GM12878 (cell line): ENCODE measurements around the gene MGAT3.

ENCODE experiments used
- BHLHE40 ChIP-seq, 2 experiments: fragments of 450-650 bp in 1 of 2; IDR thresholded peaks; 2 replicates each; pipeline ENCODE4 v1.6.1; 2011 to 2017; ENCODE audit warnings: low read depth in 2 of 2, borderline replicate concordance in 1 of 2, improper control_type of control experiment in 1 of 2, low read length in 1 of 2, mild to moderate bottlenecking in 1 of 2
- CBX5 ChIP-seq: sonication (generic); IDR thresholded peaks from 2 replicates; pipeline ENCODE4 v1.6.1; 2016; ENCODE audit warnings: low read depth, moderate library complexity, mild to moderate bottlenecking, inconsistent platforms
- EP300 ChIP-seq, 2 experiments: fragments of 150-350 bp in 1 of 2; IDR thresholded peaks; 2 replicates each; pipeline ENCODE4 v1.6.1; 2011 to 2012; ENCODE audit warnings: low read depth in 2 of 2, low read length in 2 of 2, borderline replicate concordance in 1 of 2, improper control_type of control experiment in 1 of 2, inconsistent platforms in 1 of 2; ENCODE audit not compliant: control insufficient read depth in 1 of 2
- EZH2 ChIP-seq: IDR thresholded peaks from 2 replicates; pipeline ENCODE4 v1.6.1; 2012; ENCODE audit warnings: low read depth, mild to moderate bottlenecking, control low read depth, inconsistent platforms, low read length, borderline replicate concordance; ENCODE audit not compliant: control insufficient read depth
- HCFC1 ChIP-seq: fragments of 150-350 bp; IDR thresholded peaks from 2 replicates; pipeline ENCODE4 v1.6.1; 2014; ENCODE audit warnings: low read length
- MYC ChIP-seq: IDR thresholded peaks from 2 replicates; pipeline ENCODE4 v1.6.1; 2011; ENCODE audit warnings: mild to moderate bottlenecking, low read length, moderate library complexity, inconsistent platforms; ENCODE audit not compliant: insufficient read depth, insufficient replicate concordance, insufficient read length, severe bottlenecking
- POLR2A ChIP-seq: IDR thresholded peaks from 2 replicates; pipeline ENCODE4 v1.6.1; 2011; ENCODE audit warnings: low read depth, mild to moderate bottlenecking, low read length
- POLR2AphosphoS5 ChIP-seq: IDR thresholded peaks from 2 replicates; pipeline ENCODE4 v1.6.1; 2011; ENCODE audit warnings: mild to moderate bottlenecking, low read length, inconsistent platforms
- YY1 ChIP-seq: IDR thresholded peaks from 2 replicates; pipeline ENCODE4 v1.6.1; 2011; ENCODE audit warnings: low read depth, mild to moderate bottlenecking, low read length
- ZNF274 ChIP-seq: IDR thresholded peaks from one replicate; pipeline ENCODE4 v1.8.0; 2011; ENCODE audit not compliant: insufficient read length, insufficient read depth
- ZSCAN29 ChIP-seq: fragments of 450-650 bp; IDR thresholded peaks from 2 replicates; pipeline ENCODE4 v1.6.1; 2017; ENCODE audit warnings: mild to moderate bottlenecking, moderate library complexity
- TF ChIP-seq, protein P1 (sequence below), 3 experiments: IDR thresholded peaks in 2 of 3; conservative IDR thresholded peaks in 1 of 3; 2 replicates each; pipeline ENCODE4 v1.5.1; 2011; ENCODE audit warnings: low read depth in 3 of 3, low read length in 3 of 3, mild to moderate bottlenecking in 3 of 3, control low read depth in 2 of 3, moderate library complexity in 2 of 3, inconsistent platforms in 1 of 3, mixed read lengths in 1 of 3; ENCODE audit not compliant: control insufficient read depth in 2 of 3, insufficient read depth in 1 of 3; ENCODE audit errors: extremely low read depth in 1 of 3
- TF ChIP-seq, protein P2 (sequence below): IDR thresholded peaks from 2 replicates; pipeline ENCODE4 v1.6.1; 2011; ENCODE audit warnings: low read depth, low read length, improper control_type of control experiment, borderline replicate concordance

DNA sequence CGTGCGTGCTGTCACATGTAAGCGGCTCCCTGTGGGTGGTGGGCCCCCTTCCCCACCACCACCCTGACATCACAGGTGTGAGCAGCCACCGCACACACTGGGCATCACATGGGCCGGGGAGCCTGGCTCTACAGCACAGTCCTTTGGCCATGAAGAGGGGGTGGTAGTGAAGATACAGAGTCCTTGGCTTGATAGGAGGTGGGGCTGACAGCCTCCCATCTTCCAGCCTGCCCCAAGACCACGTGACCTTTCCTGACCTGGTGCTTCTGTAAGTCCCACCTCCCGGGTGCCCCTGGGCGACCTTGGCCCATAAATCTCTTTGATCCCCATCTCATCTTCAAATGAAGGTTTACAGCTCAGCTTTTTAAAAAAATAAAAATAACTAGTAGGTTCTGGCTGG is 21.2 kb upstream of the MGAT3 start:
- TF ChIP-seq MYC: no peak
- TF ChIP-seq, protein P1, sequence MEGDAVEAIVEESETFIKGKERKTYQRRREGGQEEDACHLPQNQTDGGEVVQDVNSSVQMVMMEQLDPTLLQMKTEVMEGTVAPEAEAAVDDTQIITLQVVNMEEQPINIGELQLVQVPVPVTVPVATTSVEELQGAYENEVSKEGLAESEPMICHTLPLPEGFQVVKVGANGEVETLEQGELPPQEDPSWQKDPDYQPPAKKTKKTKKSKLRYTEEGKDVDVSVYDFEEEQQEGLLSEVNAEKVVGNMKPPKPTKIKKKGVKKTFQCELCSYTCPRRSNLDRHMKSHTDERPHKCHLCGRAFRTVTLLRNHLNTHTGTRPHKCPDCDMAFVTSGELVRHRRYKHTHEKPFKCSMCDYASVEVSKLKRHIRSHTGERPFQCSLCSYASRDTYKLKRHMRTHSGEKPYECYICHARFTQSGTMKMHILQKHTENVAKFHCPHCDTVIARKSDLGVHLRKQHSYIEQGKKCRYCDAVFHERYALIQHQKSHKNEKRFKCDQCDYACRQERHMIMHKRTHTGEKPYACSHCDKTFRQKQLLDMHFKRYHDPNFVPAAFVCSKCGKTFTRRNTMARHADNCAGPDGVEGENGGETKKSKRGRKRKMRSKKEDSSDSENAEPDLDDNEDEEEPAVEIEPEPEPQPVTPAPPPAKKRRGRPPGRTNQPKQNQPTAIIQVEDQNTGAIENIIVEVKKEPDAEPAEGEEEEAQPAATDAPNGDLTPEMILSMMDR (IDR thresholded peaks at IDR 0.05 in 2 of 3, conservative IDR thresholded peaks at IDR 0.05 in 1 of 3; ENCODE audit: control insufficient read depth in 2 of 3, extremely low read depth in 1 of 3, insufficient read depth in 1 of 3, low read depth in 3 of 3, low read length in 3 of 3): no peak
- TF ChIP-seq ZSCAN29: no peak
- no peak for TF ChIP-seq EZH2
- no peak for TF ChIP-seq BHLHE40 (IDR thresholded peaks at IDR 0.05; ENCODE audit: borderline replicate concordance in 1 of 2, low read depth in 2 of 2, low read length in 1 of 2)
- TF ChIP-seq, protein P2, sequence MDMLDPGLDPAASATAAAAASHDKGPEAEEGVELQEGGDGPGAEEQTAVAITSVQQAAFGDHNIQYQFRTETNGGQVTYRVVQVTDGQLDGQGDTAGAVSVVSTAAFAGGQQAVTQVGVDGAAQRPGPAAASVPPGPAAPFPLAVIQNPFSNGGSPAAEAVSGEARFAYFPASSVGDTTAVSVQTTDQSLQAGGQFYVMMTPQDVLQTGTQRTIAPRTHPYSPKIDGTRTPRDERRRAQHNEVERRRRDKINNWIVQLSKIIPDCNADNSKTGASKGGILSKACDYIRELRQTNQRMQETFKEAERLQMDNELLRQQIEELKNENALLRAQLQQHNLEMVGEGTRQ: no peak
- no peak for TF ChIP-seq YY1
- TF ChIP-seq POLR2A: no peak
- TF ChIP-seq EP300 (IDR thresholded peaks at IDR 0.05; ENCODE audit: borderline replicate concordance in 1 of 2, control insufficient read depth in 1 of 2, low read depth in 2 of 2, low read length in 2 of 2): no peak
- no peak for TF ChIP-seq CBX5
- TF ChIP-seq POLR2AphosphoS5: no peak
- TF ChIP-seq ZNF274: no peak
- no peak for TF ChIP-seq HCFC1
